Omental fat pad (tissue), 4 donors: ENCODE results near the gene FCMR. TPM values are rescaled to one million over a fixed set of nuclear protein-coding genes. Genes with fewer than 3 reads are reported as not detected.
A peak's percentile ranks its signal among the peaks of the same experiment; 100 is the strongest.

ENCODE experiments used
- ATAC-seq: fragments of 150-250 bp; one replicate; pipeline ENCODE4 v1.9.1; 2016; ENCODE audit warnings: mild to moderate bottlenecking, moderate library complexity; ENCODE audit not compliant: low FRiP score
- DNase-seq: peaks from one replicate; pipeline ENCODE4 v3.0.0-alpha.2; 2019; ENCODE audit warnings: low spot score
- CTCF ChIP-seq, 3 donors: fragments of 450-650 bp; IDR thresholded peaks; one replicate each; pipeline ENCODE4 v1.5.1; 2016 to 2017; ENCODE audit warnings: antibody characterized with exemption in 3 of 3, mild to moderate bottlenecking in 3 of 3, moderate library complexity in 2 of 3
- total RNA-seq, 4 donors: library from RNA; depleted of rRNA; stranded (reverse); fragments of >200 nt; gene quantifications; one replicate each; pipeline ENCODE4 v1.1.0, GENCODE V29; 2016

The FCMR gene
- 10 to 100 TPM in 1 of 4 donors, 1 to 10 TPM in 3; 3.2 to 23.2 (median 9.0) TPM for total RNA-seq

DNA sequence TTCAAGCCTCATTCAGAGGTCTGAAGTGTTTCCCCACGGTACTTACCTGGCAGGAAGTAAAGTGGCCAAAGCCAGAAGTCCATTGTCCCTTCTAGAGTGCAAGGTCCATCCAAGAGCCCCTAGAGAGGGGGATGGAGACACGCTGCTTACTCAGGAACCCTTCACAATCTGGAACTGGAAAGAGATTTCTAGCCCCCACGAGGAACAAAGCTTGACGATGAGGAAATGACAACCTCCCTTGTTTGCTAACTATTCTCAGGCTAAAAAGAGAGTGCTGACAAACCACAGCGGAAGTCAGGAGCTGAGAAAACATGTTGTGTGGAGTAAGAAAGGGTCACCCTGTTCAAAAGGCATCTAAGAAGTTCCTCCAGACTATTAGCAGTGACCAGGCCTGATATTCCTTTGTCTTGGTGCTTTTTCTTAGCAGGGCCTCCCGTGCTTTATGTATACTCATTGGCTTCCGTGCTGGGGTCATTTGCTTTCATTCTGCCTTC lies at the start of gene FCMR:
FCMR (minus strand) TSS at position 170 of the 494 bp plus-strand sequence; CDS start at position 83, 87 bp downstream.
- no peak for ATAC-seq
- TF ChIP-seq CTCF (IDR thresholded peaks at IDR 0.05) = no peak
- DNase-seq = no peak

GRCh38 chr1:206971029-206971655 lies 49.4 kb upstream of the FCMR start:
- no peak for DNase-seq
- no peak for ATAC-seq
- no peak for TF ChIP-seq CTCF (IDR thresholded peaks at IDR 0.05)

DNA sequence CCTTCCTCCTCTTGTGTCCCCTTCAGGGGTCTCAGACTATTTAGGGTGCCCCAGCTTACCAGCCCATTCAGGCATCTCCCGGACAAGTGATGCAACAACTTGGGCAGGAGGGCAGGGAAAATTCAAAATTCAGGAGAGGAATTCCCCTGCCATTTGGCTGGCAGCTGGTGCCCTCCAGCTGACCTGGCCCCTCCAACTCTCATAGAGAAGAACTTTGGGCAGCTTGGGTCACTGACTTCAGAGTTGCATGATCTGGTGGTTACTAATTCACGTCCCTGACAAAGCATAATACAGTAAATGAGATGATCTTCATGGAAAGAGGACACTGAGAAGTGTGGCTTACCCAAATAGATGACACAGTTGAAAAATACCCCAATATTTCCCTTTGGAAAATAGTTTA lies 48.7 kb upstream of the FCMR start, which contains the start of gene FCAMR:
FCAMR (minus strand) TSS at position 15 of the 400 bp plus-strand sequence. CDS start 335 bp downstream, outside the sequence.
- TF ChIP-seq CTCF (IDR thresholded peaks at IDR 0.05) = no peak
- ATAC-seq (no peak), DNase-seq (no peak)

GRCh38 chr1:206969090-206969489 lies 47.3 kb upstream of the FCMR start:
- ATAC-seq = peak; percentile 43
- no peak for DNase-seq
- no peak for TF ChIP-seq CTCF (IDR thresholded peaks at IDR 0.05)

- ATAC-seq (no peak), DNase-seq (no peak)
- no peak for TF ChIP-seq CTCF (IDR thresholded peaks at IDR 0.05)
Measured at GRCh38 chr1:206967096-206967849, 45.5 kb upstream of the FCMR start.

DNA sequence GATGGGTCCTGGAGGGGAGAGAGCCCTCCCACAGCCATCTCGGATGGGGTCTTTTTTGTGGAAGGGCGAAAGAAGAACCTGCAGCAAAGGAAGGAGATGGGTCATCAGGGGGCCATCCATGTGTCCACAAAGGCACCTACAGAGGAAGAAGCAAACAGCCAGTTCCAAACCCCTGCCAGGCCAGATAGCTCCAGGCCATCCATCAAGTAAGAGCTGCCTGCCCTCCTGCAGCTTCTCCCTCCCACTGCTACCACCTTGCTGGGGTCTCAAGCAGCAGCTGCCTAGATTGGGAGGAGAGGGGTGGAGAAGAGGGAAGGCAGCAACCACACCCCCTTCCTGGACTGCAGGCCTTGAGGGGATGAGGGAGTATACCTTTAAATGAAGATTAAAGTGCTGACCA lies 44.0 kb upstream of the FCMR start:
- no peak for ATAC-seq
- TF ChIP-seq CTCF (IDR thresholded peaks at IDR 0.05) = no peak
- DNase-seq = no peak
